ENCODE measurements around the gene SMAD6.

The SMAD6 gene

GRCh38 chr15:66658044-66658443, 44.0 kb upstream of the SMAD6 start:
- TF ChIP-seq EZH2 (optimal IDR thresholded peaks at IDR 0.05; ENCODE audit: low read depth, low read length) (no peak), EZH2phosphoT487 (IDR thresholded peaks at IDR 0.05; ENCODE audit: low read length) (no peak), CTCF (IDR thresholded peaks at IDR 0.05; ENCODE audit: low read length) (no peak)
- no peaks in the 10 kb centered on the region for H3K27me3 ChIP-seq (replicated peaks; ENCODE audit: insufficient read depth, low read length)
- no peaks in the 10 kb centered on the region for H3K79me2 ChIP-seq (ENCODE audit: low read length)
- H3K9me2 ChIP-seq (replicated peaks; ENCODE audit: insufficient read depth, low read length), result no peaks in the 10 kb centered on the region
- no peak for DNase-seq
- H3F3A ChIP-seq (ENCODE audit: insufficient read depth, low read length), result no peaks in the 10 kb centered on the region
- no peak overlapping the region for H3K27ac ChIP-seq (ENCODE audit: low read length)
- no peak overlapping the region for H2AFZ ChIP-seq (ENCODE audit: low read length)
- no peaks in the 10 kb centered on the region for H3K36me3 ChIP-seq (replicated peaks; ENCODE audit: insufficient read depth, low read length)
- no peak overlapping the region for H3K4me3 ChIP-seq (ENCODE audit: low read length)
- no peak overlapping the region for H3K4me2 ChIP-seq (ENCODE audit: low read depth, low read length)
- H3K9me3 ChIP-seq (replicated peaks; ENCODE audit: insufficient read depth, low read length), result no peaks in the 10 kb centered on the region
- H4K20me1 ChIP-seq (ENCODE audit: insufficient read depth, low read length), result no peaks in the 10 kb centered on the region
- H3K4me1 ChIP-seq (ENCODE audit: low read length), result peaks cover 7% of the 10 kb centered on the region
- no peak overlapping the region for H3K9ac ChIP-seq (ENCODE audit: low read length)

GRCh38 chr15:66658855-66659254, 43.2 kb upstream of the SMAD6 start:
- no peaks in the 10 kb centered on the region for H3K9me2 ChIP-seq (replicated peaks; ENCODE audit: insufficient read depth, low read length)
- H4K20me1 ChIP-seq (ENCODE audit: insufficient read depth, low read length), result no peaks in the 10 kb centered on the region
- DNase-seq, result no peak
- no peak overlapping the region for H2AFZ ChIP-seq (ENCODE audit: low read length)
- TF ChIP-seq CTCF (IDR thresholded peaks at IDR 0.05; ENCODE audit: low read length) (no peak), EZH2phosphoT487 (IDR thresholded peaks at IDR 0.05; ENCODE audit: low read length) (no peak), EZH2 (optimal IDR thresholded peaks at IDR 0.05; ENCODE audit: low read depth, low read length) (no peak)
- H3K79me2 ChIP-seq (ENCODE audit: low read length), result no peaks in the 10 kb centered on the region
- H3K36me3 ChIP-seq (replicated peaks; ENCODE audit: insufficient read depth, low read length), result no peaks in the 10 kb centered on the region
- peaks cover 7% of the 10 kb centered on the region for H3K4me1 ChIP-seq (ENCODE audit: low read length)
- no peak overlapping the region for H3K4me2 ChIP-seq (ENCODE audit: low read depth, low read length)
- H3F3A ChIP-seq (ENCODE audit: insufficient read depth, low read length), result no peaks in the 10 kb centered on the region
- H3K9me3 ChIP-seq (replicated peaks; ENCODE audit: insufficient read depth, low read length), result no peaks in the 10 kb centered on the region
- no peak overlapping the region for H3K9ac ChIP-seq (ENCODE audit: low read length)
- H3K27ac ChIP-seq (ENCODE audit: low read length), result no peak overlapping the region
- H3K4me3 ChIP-seq (ENCODE audit: low read length), result no peak overlapping the region
- no peaks in the 10 kb centered on the region for H3K27me3 ChIP-seq (replicated peaks; ENCODE audit: insufficient read depth, low read length)

- H3K79me2 ChIP-seq (ENCODE audit: low read length), result no peaks in the 10 kb centered on the region
- H3K9me2 ChIP-seq (replicated peaks; ENCODE audit: insufficient read depth, low read length), result no peaks in the 10 kb centered on the region
- no peak overlapping the region for H3K4me3 ChIP-seq (ENCODE audit: low read length)
- peaks cover 7% of the 10 kb centered on the region for H3K4me1 ChIP-seq (ENCODE audit: low read length)
- H3K27ac ChIP-seq (ENCODE audit: low read length), result no peak overlapping the region
- H3F3A ChIP-seq (ENCODE audit: insufficient read depth, low read length), result no peaks in the 10 kb centered on the region
- no peak for TF ChIP-seq EZH2 (optimal IDR thresholded peaks at IDR 0.05; ENCODE audit: low read depth, low read length)
- TF ChIP-seq CTCF (IDR thresholded peaks at IDR 0.05; ENCODE audit: low read length), result no peak
- TF ChIP-seq EZH2phosphoT487 (IDR thresholded peaks at IDR 0.05; ENCODE audit: low read length), result no peak
- H2AFZ ChIP-seq (ENCODE audit: low read length), result no peak overlapping the region
- H3K9ac ChIP-seq (ENCODE audit: low read length), result no peak overlapping the region
- H3K36me3 ChIP-seq (replicated peaks; ENCODE audit: insufficient read depth, low read length), result no peaks in the 10 kb centered on the region
- no peaks in the 10 kb centered on the region for H3K27me3 ChIP-seq (replicated peaks; ENCODE audit: insufficient read depth, low read length)
- no peaks in the 10 kb centered on the region for H3K9me3 ChIP-seq (replicated peaks; ENCODE audit: insufficient read depth, low read length)
- no peaks in the 10 kb centered on the region for H4K20me1 ChIP-seq (ENCODE audit: insufficient read depth, low read length)
- no peak for DNase-seq
- H3K4me2 ChIP-seq (ENCODE audit: low read depth, low read length), result 0 out of 2 replicates have a peak overlapping the region, but pooled peaks have one; percentile 35
Observed at GRCh38 chr15:66659384-66659783, 42.7 kb upstream of the SMAD6 start.

Data from MM.1S (cell line).